GM23338 (cell line): Measurements from ENCODE around the gene TTLL9. TPM values are rescaled to one million over a fixed set of nuclear protein-coding genes. Genes with fewer than 3 reads are reported as not detected.
A peak's percentile ranks its signal among the peaks of the same experiment; 100 is the strongest.

Experiments
- ATAC-seq: fragments of 200-7000 bp; cut with Tn5 transposase; 3 replicates; pipeline ENCODE4 v1.9.1; 2020
- DNase-seq: peaks from one replicate; pipeline ENCODE4 v3.0.0-alpha.2; 2015; ENCODE audit warnings: low spot score
- H2AFZ ChIP-seq: fragments of 200-600 bp; sonication (generic); 2 replicates; pipeline ENCODE4 v1.8.0; 2016; ENCODE audit warnings: antibody characterized with exemption, mild to moderate bottlenecking, moderate library complexity
- H3F3A ChIP-seq: fragments of 200-600 bp; sonication (generic); replicated peaks from 2 replicates; pipeline ENCODE4 v1.8.0; 2017; ENCODE audit warnings: antibody characterized with exemption, mixed run types, low read depth
- H3K27ac ChIP-seq: fragments of 200-600 bp; sonication (generic); 2 replicates; pipeline ENCODE4 v1.6.1; 2016; ENCODE audit warnings: low read depth
- H3K27me3 ChIP-seq: fragments of 200-600 bp; sonication (generic); 2 replicates; pipeline ENCODE4 v1.8.0; 2016; ENCODE audit warnings: mild to moderate bottlenecking, mixed run types, moderate library complexity; ENCODE audit not compliant: insufficient read depth
- H3K36me3 ChIP-seq: fragments of 200-600 bp; sonication (generic); 2 replicates; pipeline ENCODE4 v1.8.0; 2016; ENCODE audit warnings: mild to moderate bottlenecking; ENCODE audit not compliant: insufficient read depth
- H3K4me1 ChIP-seq: fragments of 200-600 bp; sonication (generic); 2 replicates; pipeline ENCODE4 v1.8.0; 2016; ENCODE audit warnings: mild to moderate bottlenecking, moderate library complexity; ENCODE audit not compliant: insufficient read depth
- H3K4me2 ChIP-seq: fragments of 200-600 bp; sonication (generic); 2 replicates; pipeline ENCODE4 v1.7.1; 2017; ENCODE audit warnings: mixed run types
- H3K4me3 ChIP-seq: fragments of 200-600 bp; sonication (generic); 2 replicates; pipeline ENCODE4 v1.6.1; 2016; ENCODE audit warnings: mixed run types
- H3K79me2 ChIP-seq: fragments of 200-600 bp; sonication (generic); replicated peaks from 2 replicates; pipeline ENCODE4 v1.8.0; 2017; ENCODE audit warnings: mild to moderate bottlenecking; ENCODE audit not compliant: insufficient read depth
- H3K9me2 ChIP-seq: fragments of 200-600 bp; sonication (generic); 2 replicates; pipeline ENCODE4 v1.8.0; 2017; ENCODE audit not compliant: insufficient read depth
- H4K20me1 ChIP-seq: fragments of 200-600 bp; sonication (generic); replicated peaks from 2 replicates; pipeline ENCODE4 v1.8.0; 2017; ENCODE audit warnings: mild to moderate bottlenecking; ENCODE audit not compliant: insufficient read depth
- H3K27ac Mint-ChIP-seq: 2 replicates; pipeline ENCODE4 v1.8.0; 2020; ENCODE audit warnings: inconsistent platforms, mild to moderate bottlenecking, moderate library complexity, mixed read lengths
- H3K27me3 Mint-ChIP-seq: 3 replicates; pipeline ENCODE4 v1.8.0; 2022; ENCODE audit warnings: low read depth, mild to moderate bottlenecking, moderate library complexity, mixed read lengths, inconsistent platforms; ENCODE audit not compliant: insufficient read depth, poor library complexity
- H3K36me3 Mint-ChIP-seq: 3 replicates; pipeline ENCODE4 v1.8.0; 2021; ENCODE audit warnings: low read depth, mild to moderate bottlenecking, inconsistent platforms, moderate library complexity, mixed read lengths
- H3K4me1 Mint-ChIP-seq: 3 replicates; pipeline ENCODE4 v1.8.0; 2020; ENCODE audit warnings: mild to moderate bottlenecking, inconsistent platforms, mixed read lengths
- H3K4me3 Mint-ChIP-seq: 3 replicates; pipeline ENCODE4 v1.8.0; 2021; ENCODE audit warnings: moderate library complexity, mild to moderate bottlenecking, inconsistent platforms, mixed read lengths
- H3K9me3 Mint-ChIP-seq: 3 replicates; pipeline ENCODE4 v1.8.0; 2020; ENCODE audit warnings: moderate library complexity, mild to moderate bottlenecking, inconsistent platforms, mixed read lengths
- CREB1 ChIP-seq: fragments of 250-450 bp; sonication (Bioruptor Pico); IDR thresholded peaks from 2 replicates; pipeline ENCODE4 v1.5.0; 2020; ENCODE audit warnings: low read depth, mild to moderate bottlenecking, moderate library complexity
- CTCF ChIP-seq, 2 experiments: fragments of 200-600 bp in 1 of 2; sonication (generic) in 1 of 2; conservative IDR thresholded peaks; 2 replicates each; pipeline versions ENCODE4 v1.5.1 to v1.6.1; 2016 to 2017; ENCODE audit warnings: antibody characterized with exemption in 2 of 2, low read depth in 2 of 2, mild to moderate bottlenecking in 2 of 2, moderate library complexity in 1 of 2
- ETS1 ChIP-seq: IDR thresholded peaks from 2 replicates; pipeline ENCODE4 v1.6.1; 2016; ENCODE audit warnings: antibody characterized with exemption
- EZH2 ChIP-seq: fragments of 200-600 bp; sonication (generic); IDR thresholded peaks from one replicate; pipeline ENCODE4 v1.8.0; 2017; ENCODE audit warnings: antibody characterized with exemption, mild to moderate bottlenecking, low read depth; ENCODE audit not compliant: unreplicated experiment
- EZH2phosphoT487 ChIP-seq: fragments of 200-600 bp; sonication (generic); IDR thresholded peaks from one replicate; pipeline ENCODE4 v1.8.1; 2018; ENCODE audit warnings: antibody characterized with exemption; ENCODE audit not compliant: unreplicated experiment
- JUNB ChIP-seq: IDR thresholded peaks from one replicate; pipeline ENCODE4 v1.6.1; 2016; ENCODE audit warnings: antibody characterized with exemption; ENCODE audit not compliant: unreplicated experiment
- NANOG ChIP-seq: IDR thresholded peaks from 2 replicates; pipeline ENCODE4 v1.6.1; 2016; ENCODE audit warnings: antibody characterized with exemption, borderline replicate concordance
- POLR2AphosphoS5 ChIP-seq: IDR thresholded peaks from 2 replicates; pipeline ENCODE4 v1.6.1; 2016; ENCODE audit warnings: antibody characterized with exemption, low read depth
- REST ChIP-seq: IDR thresholded peaks from one replicate; pipeline ENCODE4 v1.6.1; 2018; ENCODE audit warnings: antibody characterized with exemption; ENCODE audit not compliant: unreplicated experiment
- STAT1 ChIP-seq: IDR thresholded peaks from one replicate; pipeline ENCODE4 v1.6.1; 2016; ENCODE audit warnings: antibody characterized with exemption; ENCODE audit not compliant: unreplicated experiment
- ZNF114 ChIP-seq: fragments of 250-450 bp; sonication (Bioruptor Pico); IDR thresholded peaks from 2 replicates; pipeline ENCODE4 v1.5.0; 2020; ENCODE audit warnings: mild to moderate bottlenecking, moderate library complexity
- ZNF331 ChIP-seq: fragments of 250-450 bp; sonication (Bioruptor Pico); IDR thresholded peaks from 2 replicates; pipeline ENCODE4 v1.5.0; 2020; ENCODE audit warnings: low read depth, mild to moderate bottlenecking, moderate library complexity
- polyA plus RNA-seq: library from polyadenylated mRNA; unstranded; fragments of >200 nt; fragmentation: Nextera tagmentation; extraction: Ambion mirVana; gene quantifications from 2 replicates; pipeline ENCODE4 v1.2.1, GENCODE V29; 2016
- total RNA-seq: library from RNA; depleted of rRNA; stranded (reverse); fragments of >200 nt; shearing (Covaris generic); gene quantifications from 2 replicates; pipeline ENCODE4 v1.2.3, GENCODE V29; 2014

Gene TTLL9
- total and polyA plus RNA-seq, 2 experiments from 2014 or later = not detected

- peak; percentile 62 for ATAC-seq
Measured at GRCh38 chr20:31967830-31968249, 97.4 kb downstream of the TTLL9 start, which contains the start of gene XKR7. Gene XKR7, plus strand, starts transcription at chr20:31968151. Its CDS starts 25 bp downstream, at chr20:31968176.

GRCh38 chr20:31968291-31969126 lies 98.1 kb downstream of the TTLL9 start:
- peaks cover 30% of the 10 kb centered on the region for H4K20me1 ChIP-seq
- ATAC-seq (peak; percentile 84), DNase-seq (peak; percentile 97)
- peaks cover 20% of the 10 kb centered on the region for H3K27me3 Mint-ChIP-seq
- H3K4me3 ChIP-seq = peak overlapping the region; percentile 98
- no peaks in the 10 kb centered on the region for H3K36me3 ChIP-seq
- H3K27ac Mint-ChIP-seq = no peak overlapping the region
- peak overlapping the region; percentile 100 for H3K4me2 ChIP-seq
- H3K79me2 ChIP-seq = no peaks in the 10 kb centered on the region
- H3K9me2 ChIP-seq = no peaks in the 10 kb centered on the region
- H3K36me3 Mint-ChIP-seq = no peaks in the 10 kb centered on the region
- H3K4me1 Mint-ChIP-seq = peaks cover 31% of the 10 kb centered on the region
- H3K4me3 Mint-ChIP-seq = peak overlapping the region; percentile 86
- peaks cover 26% of the 10 kb centered on the region for H3K27me3 ChIP-seq
- peaks cover 8% of the 10 kb centered on the region for H3K9me3 Mint-ChIP-seq
- H3F3A ChIP-seq = peaks cover 26% of the 10 kb centered on the region
- no peak overlapping the region for H2AFZ ChIP-seq
- no peak overlapping the region for H3K27ac ChIP-seq
- peaks cover 33% of the 10 kb centered on the region for H3K4me1 ChIP-seq
- TF ChIP-seq ZNF114 (peak; percentile 98), JUNB (no peak), CREB1 (CRISPR knock-in tag) (peak; percentile 75), EZH2phosphoT487 (no peak), EZH2 (no peak), CTCF (conservative IDR thresholded peaks at IDR 0.05; ENCODE audit: low read depth in 2 of 2) (0 out of 4 replicates have a peak, but pooled peaks of 1 of the 2 experiments have one; percentile 4), ZNF331 (CRISPR knock-in tag) (peak; percentile 53; the same call in 1 of the 2 replicates), STAT1 (no peak), NANOG (no peak), ETS1 (peak; percentile 80; the same call in 1 of the 2 replicates)

More at GRCh38 chr20:31967830-31968249, 97.4 kb downstream of the TTLL9 start, which contains the start of gene XKR7:
- Histone ChIP-seq H2AFZ (peak within 1 kb of the TSS; percentile 98), H3K27ac (0 out of 2 replicates have a peak within 1 kb of the TSS, but pooled peaks have one; percentile 77), H3K79me2 (no peaks in the 10 kb centered on the region), H3K4me2 (peak within 1 kb of the TSS; percentile 100), H4K20me1 (peaks cover 30% of the 10 kb centered on the region), H3K4me1 (peaks cover 30% of the 10 kb centered on the region), H3K9me2 (no peaks in the 10 kb centered on the region), H3K36me3 (no peaks in the 10 kb centered on the region), H3K27me3 (peaks cover 29% of the 10 kb centered on the region), H3F3A (peaks cover 23% of the 10 kb centered on the region), H3K4me3 (peak within 1 kb of the TSS; percentile 98)
- TF ChIP-seq POLR2AphosphoS5 (peak; percentile 43; the same call in 1 of the 2 replicates), EZH2phosphoT487 (no peak), REST (peak; percentile 48)
- Mint-ChIP-seq H3K27ac (peak within 1 kb of the TSS; percentile 24; the same call in 1 of the 2 replicates), H3K36me3 (no peaks in the 10 kb centered on the region), H3K4me3 (peak within 1 kb of the TSS; percentile 86), H3K9me3 (peaks cover 8% of the 10 kb centered on the region), H3K4me1 (peaks cover 28% of the 10 kb centered on the region), H3K27me3 (peaks cover 19% of the 10 kb centered on the region)
- DNase-seq = peak; percentile 86
